ENCODE measurements around the gene CLDN6.

- TF ChIP-seq CTCF (IDR thresholded peaks at IDR 0.05) (no peak), POLR2A (IDR thresholded peaks at IDR 0.05) (no peak)
These were observed 40.4 kb upstream of the CLDN6 start for GRCh38 chr16:3058139-3059030.

Measured in adrenal gland (tissue), 5 donors.